Mesenchymal stem cell (in vitro differentiated cells and primary cell): ENCODE results near the gene XCL2.
A peak's percentile ranks its signal among the peaks of the same experiment; 100 is the strongest.
"Not testable (repeated sequence)": the region's sequence is repeated elsewhere in the genome, so short reads cannot be mapped to it uniquely, and the experiment has no call there.

ENCODE experiments used
- DNase-seq: peaks from one replicate; pipeline ENCODE4 v3.0.0-alpha.2; 2013
- H2AFZ ChIP-seq: one replicate; pipeline ENCODE4 v1.6.1; 2013; ENCODE audit warnings: low read depth, mild to moderate bottlenecking, control low read depth, inconsistent platforms, low read length, moderate library complexity
- H2AK5ac ChIP-seq: 2 replicates; pipeline ENCODE4 v1.6.1; 2013; ENCODE audit warnings: low read length, moderate library complexity, mild to moderate bottlenecking, inconsistent platforms; ENCODE audit not compliant: severe bottlenecking
- H2BK120ac ChIP-seq: one replicate; pipeline ENCODE4 v1.6.1; 2013; ENCODE audit warnings: low read depth, mild to moderate bottlenecking, inconsistent platforms, low read length, moderate library complexity
- H2BK12ac ChIP-seq, 2 experiments: one replicate each; pipeline ENCODE4 v1.6.1; 2013; ENCODE audit warnings: inconsistent platforms in 2 of 2, low read length in 2 of 2, mild to moderate bottlenecking in 2 of 2, moderate library complexity in 2 of 2, control low read depth in 1 of 2
- H2BK15ac ChIP-seq: one replicate; pipeline ENCODE4 v1.6.1; 2013; ENCODE audit warnings: mild to moderate bottlenecking, low read depth, inconsistent platforms; ENCODE audit not compliant: poor library complexity, severe bottlenecking
- H2BK5ac ChIP-seq: 2 replicates; pipeline ENCODE4 v1.6.1; 2013; ENCODE audit warnings: low read depth, mild to moderate bottlenecking, low read length, control low read depth, inconsistent platforms; ENCODE audit not compliant: poor library complexity, severe bottlenecking
- H3K14ac ChIP-seq, 2 experiments: one replicate each; pipeline ENCODE4 v1.6.1; 2013; ENCODE audit warnings: inconsistent platforms in 2 of 2, low read length in 2 of 2, control low read depth in 1 of 2, mild to moderate bottlenecking in 1 of 2, moderate library complexity in 1 of 2
- H3K18ac ChIP-seq, 2 experiments: one replicate each; pipeline ENCODE4 v1.6.1; 2013; ENCODE audit warnings: inconsistent platforms in 2 of 2, low read length in 2 of 2, control low read depth in 1 of 2, low read depth in 1 of 2, mild to moderate bottlenecking in 1 of 2
- H3K23ac ChIP-seq, 2 experiments: one replicate each; pipeline ENCODE4 v1.6.1; 2013; ENCODE audit warnings: inconsistent platforms in 2 of 2, low read length in 2 of 2, mild to moderate bottlenecking in 2 of 2, moderate library complexity in 2 of 2, control low read depth in 1 of 2
- H3K27ac ChIP-seq: 2 replicates; pipeline ENCODE4 v1.5.1; 2013; ENCODE audit warnings: mild to moderate bottlenecking, moderate library complexity, low read length, control low read depth, inconsistent platforms; ENCODE audit not compliant: poor library complexity, severe bottlenecking
- H3K27me3 ChIP-seq, 2 experiments: 2 replicates each; pipeline versions ENCODE4 v1.6.1 to v1.7.0; 2013; ENCODE audit warnings: low read length in 2 of 2, mild to moderate bottlenecking in 2 of 2, moderate library complexity in 2 of 2, control low read depth in 1 of 2, inconsistent platforms in 1 of 2; ENCODE audit not compliant: control insufficient read depth in 1 of 2, insufficient read depth in 1 of 2
- H3K36me3 ChIP-seq, 2 experiments: 2 replicates each; pipeline versions ENCODE4 v1.6.1 to v1.7.0; 2013; ENCODE audit warnings: low read length in 2 of 2, control low read depth in 1 of 2, inconsistent platforms in 1 of 2, low read depth in 1 of 2, mild to moderate bottlenecking in 1 of 2; ENCODE audit not compliant: insufficient read depth in 2 of 2, control insufficient read depth in 1 of 2
- H3K4ac ChIP-seq, 2 experiments: one replicate each; pipeline ENCODE4 v1.6.1; 2013; ENCODE audit warnings: inconsistent platforms in 2 of 2, low read length in 2 of 2, mild to moderate bottlenecking in 2 of 2, moderate library complexity in 2 of 2, control low read depth in 1 of 2, low read depth in 1 of 2
- H3K4me1 ChIP-seq: 2 replicates; pipeline ENCODE4 v1.6.1; 2013; ENCODE audit warnings: low read depth, low read length, control low read depth; ENCODE audit not compliant: control insufficient read depth, insufficient read depth
- H3K4me2 ChIP-seq: 2 replicates; pipeline ENCODE4 v1.6.1; 2013; ENCODE audit warnings: low read length, mild to moderate bottlenecking, inconsistent platforms; ENCODE audit not compliant: poor library complexity, severe bottlenecking
- H3K4me3 ChIP-seq, 2 experiments: 2 replicates each; pipeline versions ENCODE4 v1.5.1 to v1.7.0; 2013; ENCODE audit warnings: low read length in 2 of 2, mild to moderate bottlenecking in 2 of 2, control low read depth in 1 of 2, low read depth in 1 of 2; ENCODE audit not compliant: insufficient read depth in 1 of 2
- H3K79me1 ChIP-seq: replicated peaks from 2 replicates; pipeline ENCODE4 v1.6.1; 2013; ENCODE audit warnings: mild to moderate bottlenecking, control low read depth, low read length, inconsistent platforms; ENCODE audit not compliant: poor library complexity, severe bottlenecking
- H3K9ac ChIP-seq: 2 replicates; pipeline ENCODE4 v1.7.0; 2013; ENCODE audit warnings: mild to moderate bottlenecking, low read length, moderate library complexity
- H3K9me3 ChIP-seq: 2 replicates; pipeline ENCODE4 v1.7.0; 2013; ENCODE audit warnings: mild to moderate bottlenecking, low read length; ENCODE audit not compliant: control insufficient read depth
- H4K8ac ChIP-seq: one replicate; pipeline ENCODE4 v1.6.1; 2013; ENCODE audit warnings: inconsistent platforms, mild to moderate bottlenecking, low read length, moderate library complexity
- H4K91ac ChIP-seq: one replicate; pipeline ENCODE4 v1.6.1; 2013; ENCODE audit warnings: mild to moderate bottlenecking, low read length, inconsistent platforms
- WGBS: methylation state at CpG from one replicate; pipeline ENCODE4 v1.1.7; 2013; ENCODE audit warnings: mixed read lengths; 5-methylcytosine and 5-hydroxymethylcytosine counted together

The XCL2 gene

GRCh38 chr1:168581817-168582572 lies 38.2 kb upstream of the XCL2 start:
- no peaks in the 10 kb centered on the region for H3K27me3 ChIP-seq

DNA sequence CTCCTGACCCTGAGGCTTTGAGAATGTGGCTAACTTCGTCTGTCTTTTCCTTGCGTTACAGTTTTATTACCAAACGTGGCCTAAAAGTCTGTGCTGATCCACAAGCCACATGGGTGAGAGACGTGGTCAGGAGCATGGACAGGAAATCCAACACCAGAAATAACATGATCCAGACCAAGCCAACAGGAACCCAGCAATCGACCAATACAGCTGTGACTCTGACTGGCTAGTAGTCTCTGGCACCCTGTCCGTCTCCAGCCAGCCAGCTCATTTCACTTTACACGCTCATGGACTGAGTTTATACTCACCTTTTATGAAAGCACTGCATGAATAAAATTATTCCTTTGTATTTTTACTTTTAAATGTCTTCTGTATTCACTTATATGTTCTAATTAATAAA lies 37.2 kb upstream of the XCL2 start:
- H3K23ac ChIP-seq, H2BK12ac ChIP-seq, H2BK15ac ChIP-seq, H3K27me3 ChIP-seq, H4K8ac ChIP-seq, H3K4ac ChIP-seq, H3K27ac ChIP-seq, H2BK120ac ChIP-seq, DNase-seq, H3K14ac ChIP-seq, H2AFZ ChIP-seq, H3K18ac ChIP-seq, H3K79me1 ChIP-seq, H3K9me3 ChIP-seq, H3K4me3 ChIP-seq, H3K9ac ChIP-seq, H3K36me3 ChIP-seq, H4K91ac ChIP-seq, H2AK5ac ChIP-seq, H3K4me1 ChIP-seq, H2BK5ac ChIP-seq, H3K4me2 ChIP-seq: not testable (repeated sequence)
- WGBS = 74% methylated on average over 3 of the region's 7 CpGs

More at GRCh38 chr1:168581817-168582572, 38.2 kb upstream of the XCL2 start:
- Histone ChIP-seq H2AFZ (no peak overlapping the region), H4K91ac (no peak overlapping the region), H2BK15ac (no peak overlapping the region), H3K18ac (no peak overlapping the region), H2AK5ac (no peak overlapping the region), H3K79me1 (no peaks in the 10 kb centered on the region), H3K4me2 (no peak overlapping the region), H3K4me3 (no peak overlapping the region), H4K8ac (no peak overlapping the region), H3K36me3 (no peaks in the 10 kb centered on the region), H2BK120ac (no peak overlapping the region), H3K9ac (no peak overlapping the region), H2BK5ac (no peak overlapping the region), H3K4me1 (peaks cover 7% of the 10 kb centered on the region), H3K9me3 (no peaks in the 10 kb centered on the region), H3K4ac (no peak overlapping the region), H3K14ac (no peak overlapping the region), H2BK12ac (no peak overlapping the region), H3K23ac (no peak overlapping the region), H3K27ac (no peak overlapping the region)
- WGBS = 100% methylated on average over 3 of the region's 4 CpGs
- DNase-seq = no peak

DNA sequence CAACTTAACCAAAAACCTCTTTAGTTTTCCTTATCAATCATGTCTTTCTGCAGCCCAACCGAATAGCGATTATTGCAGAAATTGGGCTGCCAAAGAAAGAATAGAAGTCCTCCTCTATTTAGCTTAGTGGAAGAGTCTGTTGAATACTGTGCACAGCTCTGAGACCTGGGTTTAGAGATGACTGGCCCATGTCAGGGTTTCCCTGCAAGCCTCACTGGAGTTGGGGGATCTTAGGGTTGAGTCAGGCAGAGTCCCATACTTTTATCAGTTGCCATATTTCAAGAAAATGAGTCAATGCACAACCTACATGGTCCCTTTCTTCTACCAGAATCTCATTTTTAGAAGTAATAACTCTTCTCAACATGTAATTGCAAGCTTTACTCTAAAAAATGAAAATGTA lies 36.5 kb upstream of the XCL2 start:
- H3K18ac ChIP-seq, H3K23ac ChIP-seq, H2AK5ac ChIP-seq, H3K9me3 ChIP-seq, H3K27ac ChIP-seq, H3K4me1 ChIP-seq, H3K4me3 ChIP-seq, H4K8ac ChIP-seq, H3K9ac ChIP-seq, H2BK12ac ChIP-seq, DNase-seq, H2BK5ac ChIP-seq, H3K27me3 ChIP-seq, H3K4ac ChIP-seq, H4K91ac ChIP-seq, H3K4me2 ChIP-seq, H3K14ac ChIP-seq, H3K79me1 ChIP-seq, H3K36me3 ChIP-seq, H2AFZ ChIP-seq, H2BK120ac ChIP-seq, H2BK15ac ChIP-seq: not testable (repeated sequence)
- WGBS = 100% methylated on average over 2 of the region's 2 CpGs

DNA sequence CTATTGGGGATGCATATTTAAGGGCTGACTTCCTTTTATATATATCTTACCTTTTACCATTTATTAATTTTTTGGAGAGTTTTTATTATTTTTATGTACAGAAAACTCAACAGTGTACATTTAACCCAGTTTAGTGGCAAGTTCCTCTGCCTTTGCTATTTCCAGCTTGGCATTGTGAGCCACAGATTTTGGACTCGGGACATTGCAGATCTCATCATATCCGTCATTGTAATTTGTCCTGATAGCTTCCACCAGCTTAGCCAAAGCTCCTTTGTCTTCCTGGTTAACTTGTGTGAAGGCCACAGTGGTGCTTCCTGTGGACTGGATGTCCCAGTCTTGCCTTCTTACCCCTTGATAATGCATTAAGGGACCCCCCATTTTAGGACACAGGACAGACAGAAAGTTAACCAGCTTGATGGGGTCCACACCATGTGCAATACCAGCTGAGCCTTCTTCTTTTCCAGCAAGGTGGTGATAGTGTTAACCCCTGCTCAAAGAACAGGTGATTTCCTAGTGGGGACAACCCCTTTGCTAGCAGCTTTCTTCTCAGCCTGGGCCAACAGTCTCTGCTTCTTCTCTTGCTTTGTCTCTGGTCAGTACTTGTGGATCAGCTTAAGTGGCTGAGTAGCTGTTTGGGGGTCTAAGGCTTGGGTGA lies 34.9 kb upstream of the XCL2 start:
- WGBS = 86% methylated on average over 2 of the region's 2 CpGs

More for the DNA sequence above, 34.9 kb upstream of the XCL2 start:
- H3K4ac ChIP-seq, H2AFZ ChIP-seq, H3K4me3 ChIP-seq, H4K8ac ChIP-seq, H2BK5ac ChIP-seq, H2AK5ac ChIP-seq, H3K4me1 ChIP-seq, H3K18ac ChIP-seq, H3K23ac ChIP-seq, H3K36me3 ChIP-seq, H2BK120ac ChIP-seq, H3K4me2 ChIP-seq, H2BK15ac ChIP-seq, H2BK12ac ChIP-seq, H3K9ac ChIP-seq, H3K79me1 ChIP-seq, H3K9me3 ChIP-seq, DNase-seq, H4K91ac ChIP-seq, H3K27me3 ChIP-seq, H3K27ac ChIP-seq: not testable (repeated sequence)
- peak overlapping the region in 1 of 2 experiments; percentile 18 for H3K14ac ChIP-seq
